Fibroblast of lung (primary cell): ENCODE data around the gene TMEM151B. TPM values are rescaled to one million over a fixed set of nuclear protein-coding genes. Genes with fewer than 3 reads are reported as not detected.

Source experiments
- DNase-seq, 2 donors: peaks; one replicate each; pipeline versions ENCODE4 v3.0.0 to v3.0.0-alpha.2; 2010; ENCODE audit warnings: low read depth in 2 of 2
- H2AFZ ChIP-seq: 2 replicates; pipeline ENCODE4 v1.5.1; 2012; ENCODE audit warnings: low read length, control low read depth, inconsistent platforms
- H3K27ac ChIP-seq: 2 replicates; pipeline ENCODE4 v1.5.1; 2011; ENCODE audit warnings: low read length, control low read depth; ENCODE audit not compliant: insufficient read depth
- H3K27me3 ChIP-seq: 2 replicates; pipeline ENCODE4 v1.5.1; 2011; ENCODE audit warnings: mild to moderate bottlenecking, low read length; ENCODE audit not compliant: control insufficient read depth, insufficient read depth
- H3K36me3 ChIP-seq: 2 replicates; pipeline ENCODE4 v1.5.1; 2011; ENCODE audit warnings: low read length; ENCODE audit not compliant: control insufficient read depth, insufficient read depth
- H3K4me1 ChIP-seq: 2 replicates; pipeline ENCODE4 v1.5.1; 2011; ENCODE audit warnings: low read length; ENCODE audit not compliant: control insufficient read depth, insufficient read depth; ENCODE audit errors: extremely low read depth
- H3K4me2 ChIP-seq: 2 replicates; pipeline ENCODE4 v1.5.1; 2011; ENCODE audit warnings: low read length, control low read depth; ENCODE audit not compliant: insufficient read depth; ENCODE audit errors: extremely low read depth
- H3K4me3 ChIP-seq, 4 experiments: fragments of 200-600 bp in 1 of 4; sonication (generic) in 1 of 4; replicated peaks in 1 of 4; 2 replicates each; pipeline ENCODE4 v1.5.1; 2011 to 2016; ENCODE audit warnings: low read length in 4 of 4, low read depth in 3 of 4, mild to moderate bottlenecking in 3 of 4, control low read depth in 2 of 4, inconsistent platforms in 1 of 4, mixed read lengths in 1 of 4; ENCODE audit not compliant: insufficient read depth in 1 of 4; ENCODE audit errors: control extremely low read depth in 1 of 4
- H3K79me2 ChIP-seq: 2 replicates; pipeline ENCODE4 v1.5.1; 2012; ENCODE audit warnings: mild to moderate bottlenecking, low read length, inconsistent platforms; ENCODE audit not compliant: control insufficient read depth, insufficient read depth
- H3K9ac ChIP-seq: 2 replicates; pipeline ENCODE4 v1.5.1; 2011; ENCODE audit warnings: mild to moderate bottlenecking, low read length, control low read depth; ENCODE audit not compliant: insufficient read depth
- H3K9me3 ChIP-seq: 2 replicates; pipeline ENCODE4 v1.5.1; 2012; ENCODE audit warnings: low read depth, low read length; ENCODE audit not compliant: control insufficient read depth, insufficient read depth
- H4K20me1 ChIP-seq: 2 replicates; pipeline ENCODE4 v1.5.1; 2011; ENCODE audit warnings: low read length; ENCODE audit not compliant: control insufficient read depth, insufficient read depth; ENCODE audit errors: extremely low read depth
- EZH2 ChIP-seq: IDR thresholded peaks from 2 replicates; pipeline ENCODE4 v1.5.1; 2012; ENCODE audit warnings: low read length, control low read depth, mild to moderate bottlenecking; ENCODE audit errors: missing control alignments
- polyA plus RNA-seq, 2 donors: library from polyadenylated mRNA; depleted of rRNA in 1 of 2; stranded (reverse) in 1 of 2; unstranded in 1 of 2; fragments of >200 nt; gene quantifications; 2 replicates each; pipeline ENCODE4 v1.2.1, GENCODE V29; 2011 to 2012; ENCODE audit warnings: missing spikeins in 1 of 2
- total RNA-seq: library from RNA; depleted of rRNA; stranded (reverse); fragments of >200 nt; gene quantifications from 2 replicates; pipeline ENCODE4 v1.2.1, GENCODE V29; 2014
- TF ChIP-seq, protein P1 (sequence below), 2 donors: IDR thresholded peaks in 1 of 2; conservative IDR thresholded peaks in 1 of 2; 1 replicate in 1 of 2; 2 replicates in 1 of 2; pipeline ENCODE4 v1.5.1; 2011 to 2012; ENCODE audit warnings: low read length in 2 of 2, control low read depth in 1 of 2, inconsistent platforms in 1 of 2, low read depth in 1 of 2, mild to moderate bottlenecking in 1 of 2

Gene TMEM151B
- total and polyA plus RNA-seq, 2 donors (not counting 1 experiment from before 2014, with no cell fraction given): under 0.01 TPM; not detected in 1

DNA sequence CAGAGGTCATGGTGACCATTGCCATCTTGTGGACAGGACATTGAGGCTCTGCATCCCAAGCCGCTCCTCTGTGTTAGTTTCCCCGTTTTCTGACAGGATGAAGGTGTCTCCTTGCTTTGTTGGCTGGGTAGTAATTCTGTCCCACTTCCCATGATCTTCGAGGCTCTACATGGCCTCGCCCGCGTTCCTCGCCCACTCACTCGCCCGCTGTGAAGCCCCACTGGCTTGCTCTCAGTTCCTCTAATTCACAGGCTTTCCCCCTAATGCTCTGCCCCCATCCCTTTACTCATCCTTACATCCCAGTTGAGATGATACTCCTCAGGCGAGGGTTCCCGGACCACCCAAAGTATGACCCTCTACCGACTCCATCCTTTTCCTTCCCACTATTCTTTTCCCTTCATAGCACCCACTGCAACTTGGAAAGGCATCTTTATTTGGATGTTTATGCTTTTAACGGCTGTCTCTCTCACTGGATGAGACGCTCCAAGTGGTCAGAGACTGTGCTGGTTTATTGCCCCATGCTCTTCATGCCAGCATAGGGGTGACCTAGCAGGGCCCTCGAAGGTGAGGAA, 12.4 kb upstream of the TMEM151B start:
- H3K4me1 ChIP-seq: peaks cover 6% of the 10 kb centered on the region
- H2AFZ ChIP-seq: peak overlapping the region; percentile 97
- TF ChIP-seq EZH2: no peak
- TF ChIP-seq, protein P1, sequence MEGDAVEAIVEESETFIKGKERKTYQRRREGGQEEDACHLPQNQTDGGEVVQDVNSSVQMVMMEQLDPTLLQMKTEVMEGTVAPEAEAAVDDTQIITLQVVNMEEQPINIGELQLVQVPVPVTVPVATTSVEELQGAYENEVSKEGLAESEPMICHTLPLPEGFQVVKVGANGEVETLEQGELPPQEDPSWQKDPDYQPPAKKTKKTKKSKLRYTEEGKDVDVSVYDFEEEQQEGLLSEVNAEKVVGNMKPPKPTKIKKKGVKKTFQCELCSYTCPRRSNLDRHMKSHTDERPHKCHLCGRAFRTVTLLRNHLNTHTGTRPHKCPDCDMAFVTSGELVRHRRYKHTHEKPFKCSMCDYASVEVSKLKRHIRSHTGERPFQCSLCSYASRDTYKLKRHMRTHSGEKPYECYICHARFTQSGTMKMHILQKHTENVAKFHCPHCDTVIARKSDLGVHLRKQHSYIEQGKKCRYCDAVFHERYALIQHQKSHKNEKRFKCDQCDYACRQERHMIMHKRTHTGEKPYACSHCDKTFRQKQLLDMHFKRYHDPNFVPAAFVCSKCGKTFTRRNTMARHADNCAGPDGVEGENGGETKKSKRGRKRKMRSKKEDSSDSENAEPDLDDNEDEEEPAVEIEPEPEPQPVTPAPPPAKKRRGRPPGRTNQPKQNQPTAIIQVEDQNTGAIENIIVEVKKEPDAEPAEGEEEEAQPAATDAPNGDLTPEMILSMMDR (conservative IDR thresholded peaks at IDR 0.05 in 1 of 2, IDR thresholded peaks at IDR 0.05 in 1 of 2; ENCODE audit: low read depth in 1 of 2, low read length in 2 of 2): peak in 1 of 2 donors; percentile 11
- H3K4me2 ChIP-seq: peak overlapping the region; percentile 92
- DNase-seq: no peak
- peaks cover 25% of the 10 kb centered on the region for H3K79me2 ChIP-seq
- H3K36me3 ChIP-seq: peaks cover 14% of the 10 kb centered on the region
- no peaks in the 10 kb centered on the region for H3K9me3 ChIP-seq
- H3K27me3 ChIP-seq: no peaks in the 10 kb centered on the region
- no peaks in the 10 kb centered on the region for H4K20me1 ChIP-seq
- peak overlapping the region; percentile 40 for H3K9ac ChIP-seq
- peak overlapping the region; percentile 34 for H3K27ac ChIP-seq
- peak overlapping the region; percentile 16 to 91 (median 44) for H3K4me3 ChIP-seq

DNA sequence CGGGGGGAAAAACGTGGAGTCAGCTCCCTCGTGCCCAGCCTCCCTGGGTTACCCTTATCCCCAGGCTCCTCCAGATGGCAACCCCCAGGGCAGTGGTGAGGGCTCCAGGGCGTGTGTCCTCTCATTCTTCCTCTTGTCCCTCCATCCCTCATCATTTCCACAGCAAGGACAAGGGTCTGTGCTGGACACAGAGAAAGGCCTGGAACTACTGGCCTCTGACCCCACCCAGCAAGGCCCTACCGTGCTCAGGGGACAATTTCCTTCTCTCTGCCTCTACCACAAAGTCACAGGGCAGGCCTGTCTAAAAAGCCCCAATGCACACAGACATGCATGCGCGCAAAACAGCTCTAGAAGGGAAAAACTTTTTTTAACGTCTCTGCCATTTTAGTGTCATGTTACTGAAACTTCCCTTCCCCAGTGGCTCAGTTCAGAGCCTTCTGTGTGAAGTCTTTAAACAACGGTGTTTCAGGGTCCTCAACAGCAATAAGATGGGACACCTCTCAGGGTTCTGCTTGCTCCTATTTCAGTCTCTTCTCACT, 11.9 kb upstream of the TMEM151B start:
- Histone ChIP-seq H2AFZ (no peak overlapping the region), H3K79me2 (peaks cover 21% of the 10 kb centered on the region), H3K9ac (no peak overlapping the region), H3K4me2 (no peak overlapping the region), H3K36me3 (peaks cover 11% of the 10 kb centered on the region), H3K4me1 (peaks cover 6% of the 10 kb centered on the region), H3K27me3 (no peaks in the 10 kb centered on the region), H3K9me3 (no peaks in the 10 kb centered on the region), H3K27ac (no peak overlapping the region), H4K20me1 (no peaks in the 10 kb centered on the region), H3K4me3 (no peak overlapping the region)
- TF ChIP-seq, protein P1 (conservative IDR thresholded peaks at IDR 0.05 in 1 of 2, IDR thresholded peaks at IDR 0.05 in 1 of 2; ENCODE audit: low read depth in 1 of 2, low read length in 2 of 2): no peak
- TF ChIP-seq EZH2: no peak
- DNase-seq: no peak

DNA sequence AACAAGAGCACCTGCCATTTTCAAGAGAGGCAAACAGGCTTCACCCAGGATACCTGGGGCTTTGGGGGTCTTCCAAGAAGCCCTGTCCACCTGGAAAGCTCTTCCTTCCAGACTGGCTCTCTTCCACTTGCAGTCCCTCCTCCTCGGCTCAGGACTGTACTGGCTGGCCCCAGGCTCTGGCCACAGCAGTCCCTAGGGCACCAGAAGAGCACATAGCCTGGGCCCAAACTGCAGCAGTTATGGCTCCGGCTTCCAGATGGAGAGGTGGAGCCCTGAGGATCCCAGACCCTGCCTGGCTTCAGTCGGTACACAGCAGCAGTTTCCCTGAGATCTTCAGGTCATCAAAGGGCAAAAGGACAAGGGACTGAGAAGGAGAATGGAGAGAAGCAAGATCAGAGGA, 11.3 kb upstream of the TMEM151B start:
- DNase-seq: no peak
- Histone ChIP-seq H3K36me3 (peaks cover 10% of the 10 kb centered on the region), H3K4me1 (peaks cover 9% of the 10 kb centered on the region), H3K4me2 (no peak overlapping the region), H3K27ac (no peak overlapping the region), H4K20me1 (no peaks in the 10 kb centered on the region), H3K79me2 (peaks cover 21% of the 10 kb centered on the region), H2AFZ (no peak overlapping the region), H3K9ac (no peak overlapping the region), H3K4me3 (no peak overlapping the region), H3K9me3 (no peaks in the 10 kb centered on the region), H3K27me3 (no peaks in the 10 kb centered on the region)
- TF ChIP-seq, protein P1 (conservative IDR thresholded peaks at IDR 0.05 in 1 of 2, IDR thresholded peaks at IDR 0.05 in 1 of 2; ENCODE audit: low read depth in 1 of 2, low read length in 2 of 2): no peak
- TF ChIP-seq EZH2: no peak
